Glomerular visceral epithelial cell (primary cell): ENCODE measurements around the gene UBE2J2.
"Not testable (repeated sequence)": the region's sequence is repeated elsewhere in the genome, so short reads cannot be mapped to it uniquely, and the experiment has no call there.

Experiments used
- DNase-seq: peaks from one replicate; pipeline ENCODE4 v3.0.0-alpha.2; 2016; ENCODE audit errors: extremely low spot score

Gene UBE2J2

DNA sequence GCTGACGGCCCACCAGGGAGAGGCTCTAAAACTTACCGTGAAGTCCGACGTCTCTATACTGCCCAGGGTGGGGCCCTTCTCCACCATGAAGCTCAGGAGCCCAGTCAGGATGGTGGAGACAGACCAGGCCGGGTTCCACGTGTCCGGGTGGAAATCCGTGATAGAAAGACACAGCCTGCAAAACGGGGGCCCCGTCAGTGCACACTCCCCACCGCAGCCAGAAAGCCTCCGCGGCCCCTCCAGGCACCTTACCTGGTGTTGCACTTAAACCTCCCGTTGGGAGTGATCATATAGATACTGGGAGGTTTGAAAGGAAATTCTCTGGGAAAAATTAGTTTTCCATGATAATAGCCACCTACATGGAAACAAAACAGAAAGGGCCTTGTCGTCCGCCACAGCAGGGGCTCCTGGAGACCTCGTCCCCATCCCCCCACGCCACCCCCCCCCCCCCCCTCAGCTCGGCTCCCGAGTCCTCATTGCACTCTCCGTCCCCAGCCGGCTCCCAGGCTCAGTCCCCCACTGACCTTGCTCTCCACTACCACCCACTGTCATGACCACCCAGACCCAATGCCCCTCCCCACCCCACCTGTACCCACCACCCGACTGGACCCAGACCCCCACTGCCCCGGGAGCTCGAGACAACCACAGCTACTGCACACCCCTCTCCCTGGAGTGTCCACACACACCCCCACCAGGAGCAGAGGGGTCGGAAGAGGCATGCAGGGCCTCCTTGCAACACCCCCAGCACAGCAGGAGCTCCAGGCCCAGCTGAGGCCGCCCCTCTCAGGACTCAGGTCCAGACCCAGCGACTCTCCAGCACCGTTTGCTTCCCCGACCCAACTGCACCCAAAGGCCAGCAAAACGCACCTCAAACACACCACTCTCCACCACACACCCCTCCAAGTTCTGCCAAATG, 16.4 kb downstream of the UBE2J2 start:
- no peak for DNase-seq

- no peak for DNase-seq
Observed at GRCh38 chr1:1255611-1256010, 18.0 kb downstream of the UBE2J2 start.

DNA sequence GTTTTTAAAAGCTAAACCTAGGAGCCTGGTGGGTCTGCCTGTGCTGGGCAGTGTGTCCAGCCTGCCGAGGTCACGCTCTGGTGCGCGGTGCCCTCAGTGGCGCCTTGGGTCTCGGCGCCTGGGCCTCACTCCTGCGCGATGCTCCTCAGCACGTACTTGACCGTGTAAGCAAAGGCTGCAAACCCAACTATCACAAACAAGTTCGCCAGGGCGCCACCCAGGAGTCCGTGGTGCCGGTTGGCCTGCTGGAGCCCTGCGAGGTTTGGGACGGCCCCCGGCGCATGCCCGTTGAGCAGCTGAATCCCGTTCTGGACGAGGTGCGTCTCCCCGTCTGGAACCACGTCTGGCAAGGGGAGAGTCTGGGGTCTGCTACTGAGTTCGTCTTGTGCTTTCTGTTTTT, 18.6 kb downstream of the UBE2J2 start:
- no peak for DNase-seq

- no peak for DNase-seq
Observed at GRCh38 chr1:1254667-1254998, 19.0 kb downstream of the UBE2J2 start.

DNA sequence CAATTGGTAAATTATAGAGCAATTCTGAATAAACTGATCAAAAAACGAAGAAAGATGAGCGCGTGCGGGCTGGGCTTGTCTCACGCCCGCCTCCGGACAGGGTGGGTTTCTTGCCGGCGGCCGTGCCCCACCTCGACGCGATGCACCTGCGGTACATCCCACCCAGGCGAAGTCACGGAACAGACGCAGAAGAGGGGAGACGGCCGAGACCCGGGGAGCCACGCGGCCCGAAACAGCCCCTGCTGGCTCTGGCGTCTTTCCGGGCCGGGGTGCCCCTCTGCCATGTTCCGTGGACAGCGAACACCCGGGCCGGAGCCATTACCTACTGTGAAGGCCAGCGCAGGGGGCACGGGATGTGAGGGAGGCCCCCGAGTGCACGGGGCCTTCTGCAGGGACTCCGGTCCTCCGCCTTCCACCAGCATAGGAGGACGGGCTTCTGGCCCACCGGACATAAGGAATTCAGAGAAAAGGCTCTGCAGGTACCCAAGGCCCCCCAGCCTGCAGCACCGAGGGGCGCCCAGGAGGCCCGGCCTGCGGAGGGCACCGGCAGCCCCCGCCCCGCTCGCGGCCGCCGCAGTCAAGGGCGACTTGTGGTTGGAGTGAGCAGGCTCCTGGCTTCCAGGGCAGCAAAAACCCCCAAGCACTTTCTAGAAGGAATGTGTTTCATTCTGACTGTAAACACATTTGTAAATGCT, 19.5 kb downstream of the UBE2J2 start:
- no peak for DNase-seq

DNA sequence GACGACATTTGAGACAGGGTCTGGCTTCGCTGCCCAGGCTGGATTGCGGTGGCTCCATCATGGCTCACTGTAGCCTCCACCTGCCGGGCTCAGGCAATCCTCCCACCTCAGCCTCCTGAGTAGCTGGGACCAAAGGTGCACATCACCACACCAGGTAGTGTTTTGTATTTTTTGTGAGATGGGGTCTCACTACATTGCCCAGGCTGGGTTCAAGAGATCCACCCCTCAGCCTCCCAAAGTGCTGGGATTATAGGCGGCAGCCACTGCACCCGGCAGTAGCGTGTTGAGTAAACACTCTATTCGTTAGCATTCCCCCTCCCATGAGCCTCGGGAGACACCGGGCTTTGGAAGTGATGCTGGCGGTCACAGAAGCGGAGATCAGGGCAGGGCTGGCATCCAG, 20.3 kb downstream of the UBE2J2 start:
- no peak for DNase-seq

GRCh38 chr1:1250786-1251284, 22.8 kb downstream of the UBE2J2 start:
- DNase-seq = no peak

DNA sequence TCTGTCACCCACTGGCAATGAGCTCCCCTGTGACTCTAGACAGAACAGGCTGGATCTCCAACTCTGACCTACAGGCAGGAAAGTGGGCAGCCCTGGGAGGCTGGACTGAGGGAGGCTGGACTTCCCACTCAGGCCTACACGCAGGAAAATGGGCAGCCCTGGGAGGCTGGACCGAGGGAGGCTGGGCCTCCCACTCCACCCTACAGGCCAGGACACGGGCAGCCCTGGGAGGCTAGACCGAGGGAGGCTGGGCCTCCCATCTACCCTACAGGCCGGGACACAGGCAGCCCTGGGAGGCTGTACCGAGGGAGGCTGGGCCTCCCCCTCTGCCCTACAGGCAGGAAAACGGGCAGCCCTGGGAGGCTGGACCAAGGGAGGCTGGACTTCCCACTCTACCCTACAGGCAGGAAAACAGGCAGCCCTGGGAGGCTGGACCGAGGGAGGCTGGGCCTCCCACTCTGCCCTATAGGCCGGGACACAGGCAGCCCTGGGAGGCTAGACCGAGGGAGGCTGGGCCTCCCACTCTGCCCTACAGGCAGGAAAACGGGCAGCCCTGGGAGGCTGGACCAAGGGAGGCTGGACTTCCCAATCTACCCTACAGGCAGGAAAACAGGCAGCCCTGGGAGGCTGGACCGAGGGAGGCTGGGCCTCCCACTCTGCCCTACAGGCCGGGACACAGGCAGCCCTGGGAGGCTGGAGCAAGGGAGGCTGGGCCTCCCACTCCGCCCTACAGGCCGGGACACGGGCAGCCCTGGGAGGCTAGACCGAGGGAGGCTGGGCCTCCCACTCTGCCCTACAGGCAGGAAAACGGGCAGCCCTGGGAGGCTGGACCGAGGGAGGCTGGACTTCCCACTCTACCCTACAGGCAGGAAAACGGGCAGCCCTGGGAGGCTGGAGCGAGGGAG, 25.4 kb downstream of the UBE2J2 start:
- not testable (repeated sequence) for DNase-seq

- no peak for DNase-seq
Observed at GRCh38 chr1:1247341-1247913, 26.2 kb downstream of the UBE2J2 start.

DNA sequence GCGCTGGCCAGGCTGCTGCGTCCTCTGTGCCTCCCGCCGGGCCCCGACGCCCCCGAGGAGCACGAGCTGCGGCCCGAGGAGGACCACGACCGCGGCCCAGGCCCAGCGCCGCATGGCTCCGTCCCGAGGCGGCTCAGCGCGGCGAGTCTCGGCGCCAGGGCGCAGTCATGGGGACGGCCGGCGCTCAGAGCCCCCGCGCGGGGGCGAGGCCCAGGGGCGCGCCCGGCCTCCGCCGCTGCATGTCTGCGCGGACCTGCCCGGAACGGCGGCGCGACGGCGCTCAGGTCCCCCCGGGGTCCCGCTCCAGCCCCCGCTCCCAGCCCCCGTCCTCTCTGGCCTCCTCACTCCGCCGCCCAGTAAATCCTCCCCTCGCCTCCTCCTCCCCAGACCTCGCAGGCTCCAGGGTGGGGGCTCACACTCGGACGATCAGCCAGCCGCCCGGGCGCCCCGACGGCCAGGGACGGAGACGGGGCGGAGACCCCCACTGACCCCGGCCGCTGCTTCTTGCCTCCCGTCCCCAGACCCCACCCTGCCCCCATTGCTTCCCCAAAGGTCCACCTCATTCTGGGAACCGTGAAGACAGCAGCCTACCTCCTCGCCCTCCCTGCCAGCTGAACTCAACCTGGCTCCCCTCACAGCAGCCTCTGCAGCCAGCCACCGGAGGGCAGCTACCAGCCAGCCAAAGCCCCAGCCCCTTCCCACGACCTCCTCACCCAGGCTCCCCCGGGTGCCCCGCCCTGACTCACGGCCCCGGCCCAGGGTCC, 26.9 kb downstream of the UBE2J2 start, which contains the start of gene C1QTNF12:
Gene C1QTNF12 (minus strand): TSS at position 146 of the 764 bp plus-strand sequence. CDS start 32 bp downstream, at position 114.
- no peak for DNase-seq

DNA sequence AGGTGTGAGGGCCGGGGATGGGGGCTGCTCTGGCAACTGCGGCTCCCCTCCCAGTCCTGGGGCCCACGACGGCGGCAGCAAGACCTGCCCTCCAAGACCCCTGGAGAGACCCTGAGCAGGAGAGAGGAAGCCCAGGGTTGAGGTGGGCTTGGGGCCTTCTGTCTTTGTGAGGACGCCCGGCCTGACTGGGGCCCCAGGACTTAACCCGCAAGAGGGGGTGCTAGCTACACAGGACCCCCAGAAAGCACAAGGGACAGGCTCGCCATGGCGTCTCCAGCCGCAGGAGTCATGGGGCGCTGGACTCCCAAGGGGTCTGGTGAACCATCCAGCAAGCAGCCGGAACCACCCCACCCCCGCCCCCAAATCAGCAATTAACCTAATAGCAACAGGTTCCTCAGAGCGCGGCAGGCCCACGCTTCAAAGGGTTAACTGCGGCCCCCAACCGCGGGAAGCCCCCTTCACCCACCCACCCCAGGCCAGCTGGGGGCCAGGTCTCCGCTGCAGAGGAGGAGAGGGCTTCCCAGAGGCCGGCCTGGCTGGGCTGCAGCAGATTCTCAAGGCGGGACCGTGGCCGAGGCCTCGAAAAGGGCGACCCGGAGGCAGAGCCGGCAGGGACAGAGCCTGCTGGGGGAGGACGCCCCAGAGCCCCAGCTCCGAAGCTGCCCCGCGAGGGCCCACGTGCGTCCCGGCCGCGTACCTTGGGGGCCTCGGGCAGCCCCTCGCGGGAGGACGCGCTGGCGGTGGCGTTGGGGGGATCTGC, 27.7 kb downstream of the UBE2J2 start:
- no peak for DNase-seq

DNA sequence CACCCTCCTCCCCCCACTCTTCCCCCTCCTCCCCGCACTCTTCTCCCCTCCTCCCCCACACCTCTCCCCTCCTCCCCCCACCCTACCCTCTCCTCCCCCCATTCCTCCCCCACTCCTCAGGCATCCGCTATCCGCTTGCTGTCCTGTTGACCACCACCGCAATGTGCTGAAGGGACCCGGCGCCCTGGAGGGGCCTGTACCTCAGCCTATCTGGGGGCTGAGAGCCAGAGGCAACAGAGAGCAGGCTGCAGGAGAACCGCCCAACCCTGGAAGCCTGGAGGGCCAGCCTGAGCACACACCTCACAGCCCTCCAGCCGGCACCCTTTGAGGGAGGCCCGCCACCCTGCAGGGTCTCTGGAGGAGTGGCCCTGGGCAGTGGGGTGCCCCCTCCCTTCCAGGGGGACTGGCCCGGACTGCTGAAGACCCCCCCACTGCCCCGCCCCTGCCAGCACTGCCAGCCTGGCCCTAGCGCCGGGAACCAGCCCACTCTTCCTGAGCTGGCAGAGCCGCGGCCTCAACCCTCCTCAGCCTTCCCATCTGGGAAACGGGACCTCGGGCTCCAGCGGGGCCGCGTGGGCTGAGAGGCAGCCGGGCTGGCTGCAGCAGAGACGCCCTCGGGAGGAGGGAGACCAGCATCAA, 28.4 kb downstream of the UBE2J2 start:
- no peak for DNase-seq

DNA sequence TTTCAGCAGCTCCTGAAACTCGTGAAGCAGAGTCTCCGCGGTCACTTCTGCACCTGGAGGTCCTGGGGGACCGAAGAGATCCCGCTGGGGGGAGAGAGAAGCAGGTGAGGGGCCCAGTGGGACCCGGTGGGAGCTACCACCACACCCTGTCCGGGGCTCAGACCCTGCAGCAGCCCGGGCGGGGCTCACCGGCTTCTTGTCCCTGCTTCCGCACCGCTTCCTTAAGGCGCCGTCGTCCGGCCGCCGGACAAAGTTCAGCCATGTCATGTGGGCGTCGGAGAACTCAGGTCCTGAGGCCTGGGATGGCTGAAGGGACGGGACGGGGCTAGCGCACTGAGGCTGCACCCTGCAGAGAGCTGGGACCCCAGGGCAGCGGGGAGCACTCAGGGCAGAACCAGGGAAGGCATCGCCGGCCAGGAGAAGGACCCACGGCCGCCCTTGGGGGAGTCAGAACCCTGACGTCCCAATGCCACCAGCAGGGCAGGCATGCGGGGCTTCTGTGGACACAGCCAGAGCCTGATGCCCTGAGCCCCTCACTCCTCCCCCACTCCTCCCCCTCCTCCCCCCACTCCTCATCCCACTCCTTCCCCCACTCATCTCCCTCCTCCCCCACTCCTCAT, 29.4 kb downstream of the UBE2J2 start:
- DNase-seq = no peak

DNA sequence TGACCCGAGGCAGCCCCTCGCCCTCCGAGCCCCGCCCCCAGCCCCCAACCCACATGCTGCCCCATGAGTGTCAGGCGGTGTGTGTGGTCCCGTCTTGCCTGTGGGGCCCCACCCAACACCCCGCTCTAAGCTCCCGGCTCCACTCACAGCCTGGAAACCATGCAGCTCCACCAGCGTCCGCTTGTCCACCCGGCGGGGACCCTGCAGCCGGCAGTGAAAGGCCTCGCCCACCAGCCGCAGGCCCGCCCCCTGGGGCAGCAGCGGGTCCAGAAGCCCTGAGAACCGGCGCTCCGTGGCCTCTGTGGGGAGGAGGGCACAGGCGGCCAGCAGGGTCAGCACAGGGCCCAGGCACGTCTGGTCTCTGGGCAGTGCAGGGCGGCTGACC, 29.9 kb downstream of the UBE2J2 start:
- DNase-seq = no peak

GRCh38 chr1:1243266-1243660, 30.4 kb downstream of the UBE2J2 start:
- no peak for DNase-seq

GRCh38 chr1:1242461-1243265, 31.0 kb downstream of the UBE2J2 start:
- no peak for DNase-seq

DNA sequence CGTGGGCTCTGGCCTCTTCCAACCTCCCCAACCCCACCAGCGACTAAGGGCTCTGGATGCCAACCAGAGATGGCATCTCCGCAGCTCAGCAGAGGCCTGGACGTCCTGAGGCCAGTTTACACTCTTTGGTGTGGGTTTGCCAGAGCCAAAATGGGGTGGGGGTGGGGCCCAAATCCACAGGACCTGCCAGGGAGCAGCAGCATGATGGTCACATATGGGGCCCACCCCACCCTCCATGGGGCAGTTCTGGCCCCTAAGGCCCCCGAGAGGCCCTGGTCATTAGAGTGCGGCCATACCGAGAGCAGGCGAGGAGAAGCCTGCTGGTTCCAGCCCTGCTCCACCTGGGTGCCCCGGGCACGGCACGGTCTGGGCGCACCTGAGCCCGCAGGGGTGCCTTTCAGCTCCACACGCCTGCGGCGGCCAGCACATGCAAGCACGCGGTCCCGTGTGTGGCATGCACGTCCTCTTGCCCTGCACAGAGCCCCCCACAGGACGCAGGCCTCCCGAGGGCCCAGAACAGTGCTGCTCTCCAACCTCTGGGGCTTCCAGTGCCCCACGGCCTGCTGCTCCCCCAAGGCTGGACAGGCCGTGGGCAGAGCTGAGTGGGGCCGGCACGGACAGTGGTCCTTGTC, 31.9 kb downstream of the UBE2J2 start:
- DNase-seq = no peak
